OCI-M2 (cell line): ENCODE results near the gene CD244.

Experiments used
- DNase-seq: peaks from one replicate; lab custom pipeline; 2025; ENCODE audit not compliant: unreplicated experiment; lab: John Stamatoyannopoulos, UW

CD244 gene

DNA sequence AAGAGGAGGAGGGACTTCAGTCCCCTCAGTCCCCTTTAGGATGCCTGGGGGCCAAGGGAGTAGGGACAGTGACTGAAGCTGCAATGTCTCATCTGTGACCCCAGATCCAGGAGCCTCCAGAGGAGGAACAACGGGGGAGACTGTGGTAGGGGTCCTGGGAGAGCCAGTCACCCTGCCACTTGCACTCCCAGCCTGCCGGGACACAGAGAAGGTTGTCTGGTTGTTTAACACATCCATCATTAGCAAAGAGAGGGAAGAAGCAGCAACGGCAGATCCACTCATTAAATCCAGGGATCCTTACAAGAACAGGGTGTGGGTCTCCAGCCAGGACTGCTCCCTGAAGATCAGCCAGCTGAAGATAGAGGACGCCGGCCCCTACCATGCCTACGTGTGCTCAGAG, 48.4 kb downstream of the CD244 start:
- DNase-seq, result no peak

DNA sequence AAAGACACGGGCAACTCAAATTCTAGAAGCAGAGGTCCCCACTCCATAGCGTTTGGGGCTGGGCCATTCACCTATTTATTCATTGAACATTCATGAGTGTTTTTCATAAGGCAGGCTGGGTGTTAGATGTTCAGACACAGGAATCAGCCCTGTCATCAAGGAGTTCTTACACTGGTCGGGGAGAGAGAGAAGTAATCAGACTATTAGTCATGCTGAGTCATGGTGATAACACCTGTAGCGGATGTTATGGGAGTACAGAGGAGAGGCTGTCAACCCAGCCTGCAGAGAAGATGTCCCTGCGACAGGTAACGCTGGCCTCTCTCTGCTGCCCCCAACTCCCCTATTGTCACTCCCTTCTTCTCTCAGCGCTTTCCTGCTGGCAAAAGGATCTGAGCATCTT, 49.5 kb downstream of the CD244 start:
- DNase-seq, result no peak

DNA sequence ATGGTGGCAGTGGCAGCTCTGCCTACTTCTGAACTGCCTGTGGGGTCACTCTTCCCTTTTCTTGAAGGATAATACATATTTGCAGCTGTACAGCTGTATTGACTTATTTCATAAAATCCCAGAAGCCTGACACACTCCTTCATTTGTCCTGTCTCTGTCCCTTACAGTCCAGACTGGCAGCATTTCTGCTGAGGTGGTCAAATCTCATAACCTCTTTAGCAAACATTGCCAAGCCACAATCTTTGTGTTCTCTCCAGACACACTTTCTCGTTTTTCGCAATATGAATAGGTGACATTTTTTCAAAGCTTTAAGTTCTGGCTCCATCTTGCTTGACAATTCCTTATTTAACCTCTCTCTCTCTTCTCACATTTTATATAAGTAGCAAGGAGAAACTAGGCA, 51.5 kb downstream of the CD244 start:
- DNase-seq, result no peak

DNA sequence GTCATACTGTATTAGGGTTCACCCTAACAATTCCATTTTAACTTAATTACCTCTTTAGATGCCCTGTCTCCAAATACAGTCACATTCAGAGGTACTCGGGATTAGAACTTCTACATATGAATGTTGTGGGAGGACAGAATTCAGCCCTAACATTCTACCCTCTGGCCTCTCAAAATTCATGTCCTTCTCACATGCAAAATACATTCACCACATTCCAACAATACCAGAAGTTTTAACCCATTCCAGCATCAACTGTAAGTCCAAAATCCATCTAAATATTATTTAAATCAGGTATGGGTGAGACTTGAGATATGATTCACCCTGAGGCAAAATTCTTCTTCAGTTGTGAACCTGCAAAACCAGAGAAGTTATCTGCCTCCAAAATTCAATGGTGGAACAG, 52.2 kb downstream of the CD244 start:
- no peak for DNase-seq

DNA sequence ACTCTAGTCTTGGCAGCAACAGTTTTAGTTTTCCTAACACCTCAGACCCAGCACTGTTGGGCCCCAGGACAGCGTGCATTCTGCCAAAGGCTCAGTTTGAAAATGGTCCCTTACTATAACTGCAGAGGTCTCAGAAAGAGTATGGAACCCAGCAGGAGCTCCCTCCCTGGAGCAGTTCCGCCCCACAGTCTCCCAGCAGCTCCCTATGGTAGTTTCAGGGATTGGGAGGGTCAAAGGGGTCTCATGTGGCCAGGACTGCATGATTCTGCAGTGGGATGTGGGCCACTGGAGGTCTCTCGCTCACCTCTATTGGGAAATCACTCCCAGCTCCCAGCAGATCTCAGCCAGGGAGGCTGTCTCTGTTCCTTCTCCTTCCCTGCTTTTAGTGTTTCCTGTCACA, 54.4 kb downstream of the CD244 start:
- no peak for DNase-seq

DNA sequence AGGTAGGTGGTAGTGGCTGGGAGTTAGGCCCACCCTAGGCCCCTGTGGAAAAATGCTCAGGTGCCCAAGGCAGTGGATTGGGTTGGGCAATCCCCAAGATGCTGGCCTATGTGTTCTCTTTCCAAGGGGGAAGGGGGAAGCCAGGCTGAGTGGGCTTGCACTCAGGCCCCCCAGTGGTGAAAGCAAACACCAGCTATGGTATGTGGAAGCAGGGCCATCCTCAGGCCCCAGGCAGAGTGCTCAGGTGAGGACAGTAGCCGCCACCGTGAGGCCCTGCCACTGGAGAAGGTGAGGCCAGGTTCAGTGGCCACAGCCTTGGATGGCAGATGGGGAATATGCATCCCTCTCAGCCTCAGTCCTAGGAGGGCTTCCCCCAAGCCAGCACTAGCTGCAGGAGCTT, 54.9 kb downstream of the CD244 start:
- no peak for DNase-seq

DNA sequence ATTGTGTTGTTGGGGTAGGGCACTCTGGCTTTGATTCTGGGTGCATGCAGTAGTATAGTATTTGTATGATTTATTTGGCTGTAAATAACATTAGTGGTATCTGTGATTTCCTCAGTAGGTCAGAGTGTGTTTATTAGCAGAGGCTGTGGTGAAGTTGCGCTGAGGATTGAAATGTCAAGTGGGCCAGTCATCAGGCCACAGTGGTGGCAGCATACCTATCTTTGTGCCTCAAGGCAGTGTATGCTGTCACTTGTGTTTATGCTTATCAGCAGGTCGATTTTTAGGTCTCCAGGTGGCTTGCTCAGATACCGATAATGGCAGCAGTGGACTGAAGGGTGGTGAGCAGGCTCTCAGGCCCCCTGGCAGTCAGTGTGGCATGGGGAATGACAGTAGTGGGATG, 55.4 kb downstream of the CD244 start:
- no peak for DNase-seq

DNA sequence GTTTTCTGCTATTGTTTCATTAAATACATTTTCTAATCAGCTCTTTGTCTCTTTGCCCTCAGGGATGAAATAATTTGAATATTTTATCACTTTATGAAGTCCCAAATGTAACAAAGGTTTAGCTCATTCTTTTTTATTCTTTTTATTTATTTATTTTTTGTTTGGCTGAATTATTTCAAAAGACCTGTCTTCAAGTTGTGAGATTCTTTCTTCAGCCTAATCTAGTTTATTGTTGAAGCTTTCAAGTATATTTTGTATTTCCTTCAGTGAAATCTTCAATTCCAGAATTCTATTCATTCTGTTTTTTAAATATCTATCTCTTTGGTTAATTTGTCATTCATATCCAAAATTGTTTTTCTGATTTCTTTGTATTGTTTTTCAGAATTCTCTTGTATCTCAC, 55.9 kb downstream of the CD244 start:
- DNase-seq, result no peak

DNA sequence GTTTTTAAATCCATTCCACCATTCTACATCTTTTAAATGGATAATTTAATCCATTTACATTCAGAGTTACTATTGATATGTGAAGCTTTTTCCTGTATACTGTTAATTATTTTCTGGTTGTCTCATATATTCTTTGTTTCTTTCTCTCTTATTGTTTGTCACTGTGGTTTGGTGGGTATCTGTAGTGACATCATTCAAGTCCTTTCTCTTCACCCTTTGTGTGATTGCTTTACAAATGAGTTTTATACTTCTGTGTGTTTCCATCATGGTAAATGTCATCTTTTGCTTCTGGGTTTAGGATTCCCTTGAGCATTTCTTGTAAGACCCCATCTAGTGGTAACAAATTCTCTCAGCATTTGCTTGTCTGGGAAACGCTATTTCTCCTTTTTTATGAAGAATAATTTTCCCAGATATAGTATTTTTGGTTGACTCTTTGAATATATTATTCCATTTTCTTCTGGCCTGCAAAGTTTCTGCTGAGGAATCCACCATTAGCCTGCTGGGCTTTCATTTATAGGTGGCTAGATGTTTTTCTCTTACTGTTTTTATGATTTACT, 56.5 kb downstream of the CD244 start:
- DNase-seq, result no peak

DNA sequence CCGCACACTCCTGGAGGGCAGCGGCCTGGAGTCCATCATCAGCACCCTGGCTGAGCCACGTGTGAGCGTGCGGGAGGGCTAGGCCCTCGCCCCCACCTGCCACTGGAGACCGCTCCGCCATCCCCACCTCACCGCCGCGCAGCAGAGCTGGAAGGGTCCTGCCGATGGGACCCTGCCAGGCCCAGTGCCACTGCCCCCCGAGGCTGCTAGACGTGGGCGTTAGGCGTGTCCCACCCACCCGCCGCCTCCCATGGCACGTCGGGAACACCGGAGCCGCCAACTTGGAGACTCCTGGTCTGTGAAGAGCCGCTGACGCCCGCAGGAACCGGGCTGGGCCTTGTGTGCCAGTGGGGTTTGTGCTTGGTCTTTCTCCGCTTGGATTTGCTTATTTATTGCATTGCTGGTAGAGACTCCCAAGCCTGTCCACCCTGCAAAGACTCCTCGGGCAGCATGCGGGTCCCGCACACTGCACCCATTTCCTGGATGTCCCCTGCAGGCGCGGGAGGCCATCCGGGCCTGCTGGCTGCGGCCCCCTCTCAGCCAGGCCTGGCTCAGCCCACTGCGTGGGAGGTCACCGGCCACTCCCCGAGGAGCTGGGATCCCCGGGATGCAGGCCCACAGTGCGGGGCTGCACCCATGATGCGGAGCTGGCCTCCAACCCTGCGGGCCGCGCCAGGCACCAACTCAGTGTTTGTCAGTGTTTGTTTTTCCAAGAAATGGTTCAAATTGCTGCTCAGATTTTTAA, 60.7 kb downstream of the CD244 start:
- DNase-seq, result no peak

DNA sequence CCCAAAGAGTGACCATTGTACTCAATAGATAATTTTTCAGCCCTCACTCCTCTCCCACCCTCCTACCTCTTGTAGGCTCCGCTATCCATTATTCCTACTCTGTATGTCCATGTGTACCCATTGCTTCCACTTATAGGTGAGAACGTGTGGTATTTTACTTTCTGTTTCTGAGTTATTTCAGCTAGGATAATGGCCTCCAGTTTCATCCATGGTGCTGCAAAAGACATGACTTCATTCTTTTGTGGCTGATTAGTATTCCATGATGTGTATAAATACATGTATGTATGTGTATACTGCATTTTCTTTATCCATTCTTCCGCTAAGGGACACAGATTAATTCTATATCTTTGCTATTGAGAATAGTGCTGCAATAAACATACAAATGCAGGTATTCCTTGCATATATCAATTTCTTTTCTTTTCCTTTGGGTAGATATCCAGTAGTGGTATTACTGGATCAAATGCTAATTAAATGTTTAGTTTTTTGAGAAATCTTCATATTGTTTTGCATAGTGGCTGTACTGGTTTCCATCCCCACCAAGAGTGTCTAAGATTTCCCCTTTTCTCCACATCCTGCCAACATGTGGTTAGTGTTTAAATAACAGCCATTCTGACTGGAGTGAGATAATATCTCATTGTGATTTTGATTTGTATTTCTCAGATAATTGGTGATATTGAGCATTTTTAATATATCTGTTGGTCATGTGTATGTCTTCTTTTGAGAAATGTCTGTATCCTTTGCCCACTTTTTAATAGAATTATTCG, 61.9 kb downstream of the CD244 start:
- DNase-seq, result no peak

DNA sequence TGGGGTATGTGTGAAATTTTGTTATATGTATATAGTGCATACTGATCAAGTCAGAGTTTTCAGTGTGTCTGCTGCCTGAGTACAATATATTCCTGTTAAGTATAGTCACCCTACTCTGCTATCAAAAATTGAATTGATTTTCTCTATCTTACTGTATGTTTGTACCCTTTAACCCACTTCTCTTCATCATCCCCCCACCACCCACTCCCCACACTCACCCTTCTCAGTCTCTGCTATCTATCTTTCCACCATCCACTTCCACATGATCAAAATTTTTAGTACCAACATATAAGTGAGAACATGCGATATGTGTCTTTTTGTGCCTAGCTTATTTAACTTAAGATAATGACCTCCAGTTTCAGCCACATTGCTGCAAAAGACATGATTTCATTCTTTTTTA, 62.5 kb downstream of the CD244 start:
- DNase-seq, result no peak

DNA sequence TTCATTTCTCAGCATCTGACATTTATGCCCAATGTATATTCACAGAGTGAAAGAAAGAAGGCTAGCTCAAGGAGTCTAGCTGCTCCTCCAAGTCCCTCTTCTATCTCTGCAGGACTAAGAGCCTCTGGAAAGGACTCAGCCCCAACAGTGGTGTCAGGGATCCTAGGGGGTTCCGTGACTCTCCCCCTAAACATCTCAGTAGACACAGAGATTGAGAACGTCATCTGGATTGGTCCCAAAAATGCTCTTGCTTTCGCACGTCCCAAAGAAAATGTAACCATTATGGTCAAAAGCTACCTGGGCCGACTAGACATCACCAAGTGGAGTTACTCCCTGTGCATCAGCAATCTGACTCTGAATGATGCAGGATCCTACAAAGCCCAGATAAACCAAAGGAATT, 63.0 kb downstream of the CD244 start:
- DNase-seq, result no peak

DNA sequence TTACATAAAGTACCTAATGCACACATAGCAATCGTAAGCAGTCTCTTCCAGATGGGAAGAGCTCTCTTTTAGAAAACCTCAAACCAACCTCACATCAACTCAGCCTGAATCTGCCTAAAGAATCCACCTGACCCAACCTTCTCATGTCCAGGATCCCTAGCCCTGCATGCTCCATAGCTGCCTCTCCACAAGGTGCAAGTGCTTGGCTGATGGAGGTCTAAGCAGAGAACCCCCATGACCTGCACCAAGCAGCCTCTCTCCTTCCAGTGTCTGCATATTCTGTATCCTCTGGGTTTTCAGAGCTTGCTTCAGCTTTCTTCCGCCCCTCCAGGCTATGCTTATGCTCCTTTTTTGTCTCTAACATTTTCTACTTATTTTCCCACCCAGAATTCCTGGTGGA, 64.2 kb downstream of the CD244 start:
- no peak for DNase-seq

DNA sequence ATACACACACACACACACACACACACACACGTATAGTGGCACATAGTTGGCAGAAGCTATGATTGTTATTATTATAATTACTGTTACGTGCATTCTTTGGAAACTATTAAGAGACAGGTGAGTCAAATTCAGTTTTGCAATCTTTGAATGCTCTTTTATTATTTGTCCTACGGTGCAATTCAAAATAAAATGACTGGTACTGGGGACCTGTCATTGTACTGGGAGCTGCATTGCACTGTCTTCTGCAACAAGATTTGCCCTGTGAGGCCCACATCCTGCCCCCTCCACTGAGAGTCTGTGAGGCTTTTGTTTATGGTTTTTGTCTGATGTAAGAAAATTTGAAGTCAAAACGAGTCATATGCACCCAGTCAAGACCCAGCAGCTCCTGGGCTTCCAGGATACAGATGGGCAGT, 64.8 kb downstream of the CD244 start:
- no peak for DNase-seq

DNA sequence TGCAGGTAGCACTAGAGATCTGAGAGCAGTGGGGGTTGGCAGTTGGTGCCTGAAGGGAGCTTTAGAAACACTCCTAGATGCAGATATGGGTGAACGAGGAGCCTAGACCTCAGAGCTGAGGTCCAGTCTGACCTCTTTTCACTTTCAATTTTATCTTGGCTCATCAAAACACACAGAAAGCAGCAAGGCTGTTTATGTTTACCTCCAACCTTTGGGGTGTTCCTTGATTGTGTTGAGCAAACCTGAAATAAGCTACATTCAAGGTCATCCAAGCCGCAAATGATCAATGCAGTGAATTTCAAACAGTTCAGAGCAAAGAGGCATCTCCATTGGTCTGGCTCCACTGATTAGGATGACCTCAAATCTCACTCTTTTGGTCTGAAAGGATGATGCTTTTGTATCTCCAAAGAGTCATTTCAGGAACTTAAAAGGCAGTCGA, 65.4 kb downstream of the CD244 start:
- DNase-seq, result no peak

DNA sequence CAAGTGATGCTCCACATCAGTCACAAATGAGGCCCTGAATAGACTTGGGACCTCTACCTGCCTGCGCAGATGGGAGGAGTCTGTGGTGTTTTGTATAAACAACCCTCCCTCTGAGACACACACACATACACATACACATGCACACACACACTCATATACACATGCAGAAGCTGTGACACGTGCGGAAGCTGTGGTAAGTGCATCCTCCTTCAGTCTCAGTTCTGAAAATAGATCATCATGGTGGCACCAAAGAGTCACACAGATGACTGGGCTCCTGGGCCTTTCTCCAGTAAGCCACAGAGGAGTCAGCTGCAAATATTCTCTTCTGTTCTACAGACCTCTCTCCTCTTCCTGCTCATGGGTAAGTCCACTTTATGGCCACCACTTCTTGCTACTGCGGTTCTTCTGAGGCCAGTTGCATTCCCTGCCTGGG, 66.7 kb downstream of the CD244 start, which contains the start of gene LY9:
Gene LY9, plus strand, starts transcription at position 224 of the 433 bp plus-strand sequence. Its CDS starts 14 bp downstream, at position 238.
- DNase-seq, result no peak

DNA sequence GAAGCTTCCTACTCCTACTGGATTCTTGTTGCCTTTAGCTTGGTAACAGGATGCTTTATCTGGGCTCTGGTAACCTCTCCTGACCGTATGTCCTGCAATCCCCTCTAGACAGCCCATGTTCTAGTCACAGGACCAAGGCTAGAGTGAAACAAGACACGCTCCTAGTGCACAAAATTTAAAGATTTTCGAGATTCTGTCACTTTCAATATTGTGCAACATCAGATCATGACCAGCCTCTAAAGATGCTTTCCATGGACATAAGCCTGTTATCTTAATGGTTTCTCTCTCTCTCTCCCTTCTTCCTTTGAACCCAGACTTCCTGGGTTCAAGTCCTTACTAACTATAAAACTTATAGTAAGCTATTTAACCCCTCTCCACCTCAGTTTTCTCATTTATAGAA, 68.3 kb downstream of the CD244 start:
- no peak for DNase-seq

DNA sequence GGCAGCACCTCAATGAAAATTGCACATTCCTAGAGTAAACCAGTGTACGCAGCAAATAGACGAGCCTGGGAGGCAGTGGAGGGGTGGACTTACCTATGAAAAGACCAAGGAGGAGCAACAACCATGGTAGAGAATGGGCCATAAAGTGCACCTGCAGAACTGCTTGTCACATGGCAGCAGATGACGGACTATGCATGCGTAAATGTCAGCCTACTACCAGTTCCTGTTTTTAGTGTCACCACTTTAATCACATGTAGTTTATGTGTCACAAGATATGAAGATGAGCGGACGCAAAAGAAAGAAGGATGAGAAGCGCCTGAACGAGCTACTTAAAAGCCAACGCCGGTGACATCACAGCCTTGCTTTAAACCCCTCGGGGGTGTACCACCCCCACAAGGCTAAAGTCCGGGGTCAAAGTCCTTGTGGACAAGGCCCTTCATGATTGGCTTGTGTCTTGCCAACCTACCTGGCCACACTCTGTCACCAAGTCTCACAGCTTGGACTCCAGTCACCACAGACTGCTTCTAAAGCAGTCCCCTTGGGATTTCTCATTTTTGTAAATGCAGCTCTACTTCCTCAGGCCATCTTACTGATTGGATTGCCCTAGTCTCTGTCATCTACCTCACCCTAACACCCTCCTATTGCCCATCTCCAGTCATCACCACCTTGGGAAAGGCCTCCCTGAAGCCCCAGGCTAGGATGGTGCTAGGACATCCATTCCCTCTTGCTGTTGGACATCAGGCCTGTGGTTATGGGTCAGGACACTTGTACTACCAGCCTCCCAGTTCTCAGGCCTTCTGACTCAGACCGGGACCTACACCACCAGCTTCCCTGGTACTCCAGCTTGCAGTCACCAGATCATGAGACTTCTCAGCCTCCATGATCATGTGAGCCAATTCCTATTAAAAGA, 72.7 kb downstream of the CD244 start:
- no peak for DNase-seq

DNA sequence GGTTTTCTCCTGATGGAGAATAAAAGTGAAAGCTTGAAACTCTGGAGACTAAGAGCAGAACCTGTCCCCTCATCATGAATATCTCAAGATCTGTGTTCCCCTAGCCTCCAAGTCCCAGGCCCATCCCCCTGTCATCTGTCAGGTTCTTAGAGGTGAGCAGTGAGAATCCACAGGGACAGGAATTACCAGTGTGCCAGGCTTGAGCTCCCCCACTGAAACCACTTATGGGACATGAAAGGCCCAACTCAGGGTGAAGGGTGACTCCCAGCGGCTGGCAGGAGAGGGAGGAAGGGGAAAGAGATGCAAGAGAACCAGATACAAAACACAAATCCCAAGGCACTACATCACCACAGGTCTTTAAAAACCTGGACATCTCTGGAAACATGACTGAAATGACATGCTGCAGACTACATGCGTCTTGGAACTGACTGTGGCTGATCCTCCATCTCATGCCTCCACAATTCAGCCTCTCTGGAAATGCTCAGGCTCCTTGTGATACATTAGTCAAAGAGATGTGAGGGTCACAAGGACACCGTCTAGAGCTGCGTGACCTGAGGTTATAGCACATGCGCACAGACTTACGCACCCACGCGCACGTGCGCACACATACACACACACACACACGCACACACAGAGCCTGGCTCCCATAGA, 73.5 kb downstream of the CD244 start:
- DNase-seq, result no peak
